ENCODE results near the gene STARD9. TPM values are rescaled to one million over a fixed set of nuclear protein-coding genes. Genes with fewer than 3 reads are reported as not detected.

Gene STARD9
- total and polyA plus RNA-seq, 2 of the 13 experiments (the other 11 are each of a cell fraction or from before 2014, with no cell fraction given): 5.3 to 7.5 TPM

DNA sequence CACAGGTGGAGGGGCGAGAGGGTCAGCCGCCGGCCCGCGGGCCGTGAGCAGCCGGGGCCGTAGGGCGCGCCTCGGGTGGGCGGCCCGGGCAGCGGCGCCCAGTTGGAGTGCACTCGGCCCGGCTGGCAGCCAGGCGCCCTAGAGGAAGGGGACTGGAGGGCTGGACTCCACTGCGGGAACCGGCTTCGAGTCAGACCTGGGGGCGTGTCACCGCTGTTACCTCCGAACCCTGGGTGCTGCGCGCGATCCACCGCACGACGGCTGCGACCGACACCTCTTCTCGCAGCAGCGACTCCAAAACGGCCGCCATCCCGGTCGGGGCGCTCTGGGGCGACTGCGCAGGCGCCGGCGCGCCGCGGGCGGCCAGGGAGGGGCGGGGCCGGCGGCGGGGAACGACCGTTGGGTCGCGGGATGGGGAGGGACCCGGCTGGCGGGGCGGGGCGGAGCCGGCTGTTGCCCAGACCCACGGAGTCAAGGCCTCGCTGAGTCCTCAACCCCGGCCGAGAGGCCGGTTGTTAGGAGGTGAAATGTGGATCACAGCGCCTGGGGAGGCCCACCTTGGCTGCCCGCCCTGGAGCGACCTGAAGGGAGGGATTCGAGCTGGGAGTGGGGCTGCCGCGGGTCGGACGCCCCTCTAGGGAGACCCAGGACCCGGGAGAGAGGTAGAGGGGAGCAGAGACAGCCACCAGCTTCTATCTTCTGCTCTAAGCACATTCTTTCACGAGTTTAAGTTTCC is 161.6 kb downstream of the STARD9 start, which contains the start of gene CDAN1 (continued):
- TF ChIP-seq, protein P1, sequence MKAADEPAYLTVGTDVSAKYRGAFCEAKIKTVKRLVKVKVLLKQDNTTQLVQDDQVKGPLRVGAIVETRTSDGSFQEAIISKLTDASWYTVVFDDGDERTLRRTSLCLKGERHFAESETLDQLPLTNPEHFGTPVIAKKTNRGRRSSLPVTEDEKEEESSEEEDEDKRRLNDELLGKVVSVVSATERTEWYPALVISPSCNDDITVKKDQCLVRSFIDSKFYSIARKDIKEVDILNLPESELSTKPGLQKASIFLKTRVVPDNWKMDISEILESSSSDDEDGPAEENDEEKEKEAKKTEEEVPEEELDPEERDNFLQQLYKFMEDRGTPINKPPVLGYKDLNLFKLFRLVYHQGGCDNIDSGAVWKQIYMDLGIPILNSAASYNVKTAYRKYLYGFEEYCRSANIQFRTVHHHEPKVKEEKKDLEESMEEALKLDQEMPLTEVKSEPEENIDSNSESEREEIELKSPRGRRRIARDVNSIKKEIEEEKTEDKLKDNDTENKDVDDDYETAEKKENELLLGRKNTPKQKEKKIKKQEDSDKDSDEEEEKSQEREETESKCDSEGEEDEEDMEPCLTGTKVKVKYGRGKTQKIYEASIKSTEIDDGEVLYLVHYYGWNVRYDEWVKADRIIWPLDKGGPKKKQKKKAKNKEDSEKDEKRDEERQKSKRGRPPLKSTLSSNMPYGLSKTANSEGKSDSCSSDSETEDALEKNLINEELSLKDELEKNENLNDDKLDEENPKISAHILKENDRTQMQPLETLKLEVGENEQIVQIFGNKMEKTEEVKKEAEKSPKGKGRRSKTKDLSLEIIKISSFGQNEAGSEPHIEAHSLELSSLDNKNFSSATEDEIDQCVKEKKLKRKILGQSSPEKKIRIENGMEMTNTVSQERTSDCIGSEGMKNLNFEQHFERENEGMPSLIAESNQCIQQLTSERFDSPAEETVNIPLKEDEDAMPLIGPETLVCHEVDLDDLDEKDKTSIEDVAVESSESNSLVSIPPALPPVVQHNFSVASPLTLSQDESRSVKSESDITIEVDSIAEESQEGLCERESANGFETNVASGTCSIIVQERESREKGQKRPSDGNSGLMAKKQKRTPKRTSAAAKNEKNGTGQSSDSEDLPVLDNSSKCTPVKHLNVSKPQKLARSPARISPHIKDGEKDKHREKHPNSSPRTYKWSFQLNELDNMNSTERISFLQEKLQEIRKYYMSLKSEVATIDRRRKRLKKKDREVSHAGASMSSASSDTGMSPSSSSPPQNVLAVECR (CRISPR knock-in tag; IDR thresholded peaks at IDR 0.05; ENCODE audit: borderline replicate concordance): peak; percentile 82; the same call in 1 of the 2 replicates
- 0 out of 2 replicates have a peak, but pooled peaks have one; percentile 53 for TF ChIP-seq ZNF564 (CRISPR knock-in tag; IDR thresholded peaks at IDR 0.05)
- TF ChIP-seq ZNF891 (CRISPR knock-in tag; IDR thresholded peaks at IDR 0.05): 0 out of 2 replicates have a peak, but pooled peaks have one; percentile 31
- peak; percentile 87 for TF ChIP-seq SPEN (CRISPR knock-in tag; IDR thresholded peaks at IDR 0.05; ENCODE audit: low read depth)
- no peak for TF ChIP-seq TP53 (CRISPR knock-in tag; conservative IDR thresholded peaks at IDR 0.05)
- TF ChIP-seq, protein P2, sequence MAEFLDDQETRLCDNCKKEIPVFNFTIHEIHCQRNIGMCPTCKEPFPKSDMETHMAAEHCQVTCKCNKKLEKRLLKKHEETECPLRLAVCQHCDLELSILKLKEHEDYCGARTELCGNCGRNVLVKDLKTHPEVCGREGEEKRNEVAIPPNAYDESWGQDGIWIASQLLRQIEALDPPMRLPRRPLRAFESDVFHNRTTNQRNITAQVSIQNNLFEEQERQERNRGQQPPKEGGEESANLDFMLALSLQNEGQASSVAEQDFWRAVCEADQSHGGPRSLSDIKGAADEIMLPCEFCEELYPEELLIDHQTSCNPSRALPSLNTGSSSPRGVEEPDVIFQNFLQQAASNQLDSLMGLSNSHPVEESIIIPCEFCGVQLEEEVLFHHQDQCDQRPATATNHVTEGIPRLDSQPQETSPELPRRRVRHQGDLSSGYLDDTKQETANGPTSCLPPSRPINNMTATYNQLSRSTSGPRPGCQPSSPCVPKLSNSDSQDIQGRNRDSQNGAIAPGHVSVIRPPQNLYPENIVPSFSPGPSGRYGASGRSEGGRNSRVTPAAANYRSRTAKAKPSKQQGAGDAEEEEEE (CRISPR knock-in tag; IDR thresholded peaks at IDR 0.05; ENCODE audit: borderline replicate concordance): peak; percentile 47; the same call in 1 of the 2 replicates
- peak; percentile 69; the same call in 1 of the 2 replicates for TF ChIP-seq ZNF768 (CRISPR knock-in tag; IDR thresholded peaks at IDR 0.05)
- TF ChIP-seq KLF9 (CRISPR knock-in tag; IDR thresholded peaks at IDR 0.05; ENCODE audit: low read depth): 0 out of 2 replicates have a peak, but pooled peaks have one; percentile 34
- TF ChIP-seq, protein P3, sequence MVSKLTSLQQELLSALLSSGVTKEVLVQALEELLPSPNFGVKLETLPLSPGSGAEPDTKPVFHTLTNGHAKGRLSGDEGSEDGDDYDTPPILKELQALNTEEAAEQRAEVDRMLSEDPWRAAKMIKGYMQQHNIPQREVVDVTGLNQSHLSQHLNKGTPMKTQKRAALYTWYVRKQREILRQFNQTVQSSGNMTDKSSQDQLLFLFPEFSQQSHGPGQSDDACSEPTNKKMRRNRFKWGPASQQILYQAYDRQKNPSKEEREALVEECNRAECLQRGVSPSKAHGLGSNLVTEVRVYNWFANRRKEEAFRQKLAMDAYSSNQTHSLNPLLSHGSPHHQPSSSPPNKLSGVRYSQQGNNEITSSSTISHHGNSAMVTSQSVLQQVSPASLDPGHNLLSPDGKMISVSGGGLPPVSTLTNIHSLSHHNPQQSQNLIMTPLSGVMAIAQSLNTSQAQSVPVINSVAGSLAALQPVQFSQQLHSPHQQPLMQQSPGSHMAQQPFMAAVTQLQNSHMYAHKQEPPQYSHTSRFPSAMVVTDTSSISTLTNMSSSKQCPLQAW (CRISPR knock-in tag; IDR thresholded peaks at IDR 0.05): 0 out of 2 replicates have a peak, but pooled peaks have one; percentile 50
- TF ChIP-seq ZNF431 (CRISPR knock-in tag; IDR thresholded peaks at IDR 0.05; ENCODE audit: borderline replicate concordance, low read depth): 0 out of 2 replicates have a peak, but pooled peaks have one; percentile 31
- peak; percentile 57 for TF ChIP-seq HDAC1 (CRISPR knock-in tag; IDR thresholded peaks at IDR 0.05)
- TF ChIP-seq RORA (CRISPR knock-in tag; IDR thresholded peaks at IDR 0.05): no peak
- TF ChIP-seq PHF8 (CRISPR knock-in tag; IDR thresholded peaks at IDR 0.05): peak; percentile 87
- peak; percentile 43; the same call in 1 of the 2 replicates for TF ChIP-seq SALL1 (CRISPR knock-in tag; IDR thresholded peaks at IDR 0.05)
- peak; percentile 74; the same call in 1 of the 2 replicates for TF ChIP-seq ZNF83 (CRISPR knock-in tag; IDR thresholded peaks at IDR 0.05; ENCODE audit: borderline replicate concordance)
- peak; percentile 77 for TF ChIP-seq POLR2AphosphoS5 (IDR thresholded peaks at IDR 0.05; ENCODE audit: low read depth, low read length)
- TF ChIP-seq KLF16 (CRISPR knock-in tag; IDR thresholded peaks at IDR 0.05): 0 out of 4 replicates have a peak, but pooled peaks of 1 of the 2 experiments have one; percentile 19
- TF ChIP-seq CCDC6 (CRISPR knock-in tag; IDR thresholded peaks at IDR 0.05): peak; percentile 50; the same call in 1 of the 2 replicates
- TF ChIP-seq ZNF382 (CRISPR knock-in tag; IDR thresholded peaks at IDR 0.05; ENCODE audit: borderline replicate concordance): no peak
- no peak for TF ChIP-seq BHLHE40 (IDR thresholded peaks at IDR 0.05; ENCODE audit: low read length)
- peak; percentile 55; the same call in 1 of the 2 replicates for TF ChIP-seq EEA1 (CRISPR knock-in tag; IDR thresholded peaks at IDR 0.05; ENCODE audit: borderline replicate concordance)
- TF ChIP-seq FOSL1 (CRISPR knock-in tag; IDR thresholded peaks at IDR 0.05; ENCODE audit: borderline replicate concordance): no peak
